Measurements from ENCODE around the gene CPSF6.
"Not testable (repeated sequence)": the region's sequence is repeated elsewhere in the genome, so short reads cannot be mapped to it uniquely, and the experiment has no call there.

Gene CPSF6

GRCh38 chr12:69258655-69259054 lies 19.3 kb downstream of the CPSF6 start:
- no peak for DNase-seq (ENCODE audit: low read depth)

DNA sequence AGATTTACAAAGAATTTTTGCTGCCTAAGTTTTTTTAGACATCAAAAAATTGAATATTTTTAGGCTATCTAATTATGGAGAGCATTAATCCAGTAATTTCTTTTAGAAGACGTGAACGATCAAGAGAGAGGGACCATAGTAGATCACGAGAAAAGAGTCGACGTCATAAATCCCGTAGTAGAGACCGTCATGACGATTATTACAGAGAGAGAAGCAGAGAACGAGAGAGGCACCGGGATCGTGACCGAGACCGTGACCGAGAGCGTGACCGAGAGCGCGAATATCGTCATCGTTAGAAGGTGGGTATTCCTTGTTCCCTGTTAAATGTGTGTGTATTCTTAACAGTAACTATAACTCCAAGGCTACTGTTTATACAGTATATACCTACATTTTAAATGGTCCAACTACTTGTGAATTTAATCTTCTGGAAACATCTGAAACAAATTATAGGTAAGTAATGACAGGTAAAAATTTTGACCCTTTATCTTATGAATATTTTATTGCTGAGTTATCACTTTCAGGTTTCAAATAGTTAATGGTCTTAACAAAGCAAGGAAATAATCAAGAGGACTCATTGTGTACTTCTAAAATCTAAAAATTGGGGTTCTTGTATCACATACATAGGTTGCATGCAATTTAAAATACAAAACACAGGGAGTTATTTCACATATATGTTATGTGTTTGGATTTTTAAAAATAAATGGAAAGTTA lies 23.1 kb downstream of the CPSF6 start:
- DNase-seq (ENCODE audit: low read depth), result no peak

DNA sequence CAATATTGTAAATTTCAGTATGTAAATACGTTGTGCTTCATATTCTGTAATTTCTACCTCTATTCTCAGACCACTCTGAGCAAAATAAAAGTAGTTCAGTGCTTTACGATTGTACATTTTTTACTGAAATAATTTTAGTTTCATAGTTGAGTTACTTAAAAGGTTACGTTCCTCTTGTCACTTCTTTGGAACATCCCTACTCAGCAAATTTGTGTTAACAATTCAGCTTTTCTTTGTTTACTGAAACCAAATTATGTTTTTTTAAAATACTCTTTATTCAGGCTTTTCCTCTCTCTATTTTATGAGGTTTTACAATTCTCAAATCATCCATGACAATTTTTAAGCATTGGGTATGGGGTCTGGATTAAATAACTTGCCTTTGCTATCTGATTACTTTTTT lies 25.8 kb downstream of the CPSF6 start:
- DNase-seq (ENCODE audit: low read depth), result no peak

GRCh38 chr12:69265633-69266032 lies 26.3 kb downstream of the CPSF6 start:
- not testable (repeated sequence) for DNase-seq (ENCODE audit: low read depth)

DNA sequence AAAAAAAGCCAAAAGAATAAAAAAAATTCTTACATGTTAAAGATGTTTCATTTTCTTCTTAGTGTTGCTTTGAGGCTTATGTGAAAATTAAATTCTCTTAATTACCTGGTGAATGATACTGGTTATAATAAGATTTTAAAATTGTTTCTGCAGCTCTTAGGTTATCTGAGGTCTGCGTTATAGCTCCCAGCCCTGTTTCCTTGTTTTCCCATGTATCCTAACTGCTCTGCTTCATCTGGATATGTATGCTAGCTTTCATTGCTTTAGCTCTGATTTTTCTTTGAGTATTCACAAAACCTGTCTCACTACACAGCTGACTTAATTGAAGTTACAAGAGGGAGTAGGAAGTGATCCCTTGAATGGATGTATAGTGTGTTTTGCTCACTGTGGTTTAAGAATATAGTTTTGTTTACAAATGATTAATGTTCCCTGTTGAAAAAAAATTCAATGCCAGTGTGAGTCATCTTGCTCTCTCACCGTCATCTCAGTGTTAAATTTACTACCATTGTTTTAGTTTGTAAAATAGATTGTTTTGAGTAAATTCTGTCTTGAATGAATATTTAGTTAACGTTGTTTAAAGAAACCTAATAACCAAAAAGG lies 26.8 kb downstream of the CPSF6 start:
- DNase-seq (ENCODE audit: low read depth), result no peak

GRCh38 chr12:69269736-69270135 lies 30.4 kb downstream of the CPSF6 start:
- DNase-seq (ENCODE audit: low read depth), result no peak

- no peak for DNase-seq (ENCODE audit: low read depth)
Observed at GRCh38 chr12:69272511-69272910, 33.1 kb downstream of the CPSF6 start.

DNA sequence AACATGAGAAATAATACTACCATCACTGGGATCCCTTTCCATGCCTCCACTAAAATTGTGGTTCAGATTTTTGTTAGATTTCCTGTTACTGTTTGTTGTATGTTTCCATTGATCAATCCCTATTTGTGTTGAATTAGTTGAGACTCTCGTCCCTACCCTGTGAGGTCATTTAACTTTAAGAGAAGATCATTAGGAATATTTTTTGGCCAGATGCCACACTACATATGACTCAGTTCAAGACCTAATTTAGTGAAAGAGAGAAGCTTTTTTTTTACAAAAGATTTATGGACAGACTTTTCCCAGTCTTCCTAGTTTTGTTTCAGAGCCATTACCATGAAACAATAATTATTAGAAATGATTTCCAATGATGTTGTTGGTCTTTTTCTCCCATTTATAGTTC lies 35.5 kb downstream of the CPSF6 start:
- no peak for DNase-seq (ENCODE audit: low read depth)

DNA sequence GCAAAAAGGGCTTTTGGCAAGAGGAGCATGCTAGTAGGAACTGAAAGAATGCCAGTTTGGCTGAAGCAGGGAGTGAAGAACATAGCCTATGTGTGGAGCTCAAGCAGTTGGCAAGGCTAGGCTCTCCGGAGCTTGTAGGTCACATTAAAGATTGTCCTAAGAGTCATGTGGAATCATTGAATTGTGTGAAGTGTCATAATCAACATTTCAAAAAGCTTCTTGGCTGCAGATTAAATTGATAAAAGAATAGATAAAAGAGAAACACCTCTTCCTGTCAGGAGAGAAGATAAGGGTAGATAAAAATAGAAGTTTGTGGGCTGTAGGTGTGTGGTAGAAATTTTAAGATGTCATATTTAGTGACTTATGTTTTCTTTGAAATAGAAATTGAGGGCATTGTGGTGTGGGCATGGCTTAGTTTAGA lies 36.1 kb downstream of the CPSF6 start:
- no peak for DNase-seq (ENCODE audit: low read depth)

- no peak for DNase-seq (ENCODE audit: low read depth)
Observed at GRCh38 chr12:69278814-69279782, 39.7 kb downstream of the CPSF6 start.

GRCh38 chr12:69284131-69284530 lies 44.8 kb downstream of the CPSF6 start:
- DNase-seq (ENCODE audit: low read depth), result no peak

DNA sequence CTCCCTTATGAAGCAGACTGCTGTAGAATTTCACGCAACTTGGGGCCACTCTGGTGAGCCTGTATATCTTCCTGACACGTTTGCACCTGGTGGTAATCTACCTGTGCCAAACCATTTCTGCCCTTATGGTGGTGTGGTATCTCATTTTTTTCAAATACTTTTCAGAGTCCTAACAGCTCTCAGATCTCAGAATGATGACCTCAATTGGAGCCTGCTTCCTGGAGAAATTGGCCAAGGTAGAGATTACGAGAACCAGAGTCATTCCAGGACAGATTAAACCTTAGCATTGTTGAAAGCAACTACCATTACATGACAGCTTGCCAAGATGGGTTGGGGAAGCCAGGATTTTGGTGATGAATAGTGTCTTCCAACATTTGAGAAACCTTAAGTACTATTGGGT lies 48.2 kb downstream of the CPSF6 start:
- no peak for DNase-seq (ENCODE audit: low read depth)

DNA sequence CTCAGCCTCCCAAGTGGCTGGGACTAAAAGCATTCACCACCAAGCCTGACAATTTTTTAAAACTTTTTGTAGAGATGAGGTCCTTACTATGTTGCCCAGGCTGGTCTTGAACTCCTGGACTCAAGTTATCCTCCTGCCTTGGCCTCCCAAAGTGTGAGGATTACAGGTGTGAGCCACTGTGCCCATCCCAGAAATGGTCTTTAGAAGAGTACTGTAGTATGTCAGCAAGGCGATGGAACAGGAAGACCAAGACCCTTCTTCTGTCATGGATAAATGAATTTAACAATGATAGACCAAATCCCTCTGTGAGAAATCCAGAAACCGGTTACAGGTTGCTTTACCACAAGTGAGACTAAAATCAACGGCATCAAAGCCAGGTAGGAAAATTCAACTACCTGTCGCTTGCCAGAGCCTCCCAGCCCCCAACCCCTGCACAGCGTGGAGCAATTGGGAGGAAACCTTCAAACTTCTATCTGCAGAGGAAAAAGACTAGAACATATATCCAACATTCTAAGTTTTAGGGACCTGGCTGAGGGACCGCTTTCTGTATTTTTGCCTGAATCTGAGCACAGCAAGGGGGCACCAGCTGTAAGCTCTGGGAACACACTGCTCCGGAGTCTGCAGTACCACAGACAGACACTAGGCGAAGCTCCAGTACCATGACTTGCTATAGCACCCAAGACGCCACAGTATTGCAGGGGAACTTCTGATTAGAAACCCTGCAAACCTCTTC lies 51.3 kb downstream of the CPSF6 start:
- DNase-seq (ENCODE audit: low read depth), result peak; percentile 53

DNA sequence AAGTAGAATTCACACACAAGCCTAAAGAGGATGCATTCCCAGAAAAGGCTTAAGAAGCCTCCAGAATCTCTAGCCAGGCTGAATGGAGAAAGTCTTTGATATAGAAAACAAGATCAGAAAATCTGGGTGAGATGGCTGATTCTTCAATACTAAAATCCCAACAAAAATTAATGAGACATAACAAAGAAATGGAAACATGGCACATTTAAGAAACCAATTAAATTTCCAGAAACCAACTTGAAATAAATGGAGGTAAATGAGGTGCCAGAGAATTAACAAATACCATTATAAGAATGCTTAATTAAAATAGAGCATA lies 51.9 kb downstream of the CPSF6 start:
- no peak for DNase-seq (ENCODE audit: low read depth)

- no peak for DNase-seq (ENCODE audit: low read depth)
Observed at GRCh38 chr12:69298133-69298532, 58.8 kb downstream of the CPSF6 start.

- no peak for DNase-seq (ENCODE audit: low read depth)
Observed at GRCh38 chr12:69298947-69299346, 59.6 kb downstream of the CPSF6 start.

DNA sequence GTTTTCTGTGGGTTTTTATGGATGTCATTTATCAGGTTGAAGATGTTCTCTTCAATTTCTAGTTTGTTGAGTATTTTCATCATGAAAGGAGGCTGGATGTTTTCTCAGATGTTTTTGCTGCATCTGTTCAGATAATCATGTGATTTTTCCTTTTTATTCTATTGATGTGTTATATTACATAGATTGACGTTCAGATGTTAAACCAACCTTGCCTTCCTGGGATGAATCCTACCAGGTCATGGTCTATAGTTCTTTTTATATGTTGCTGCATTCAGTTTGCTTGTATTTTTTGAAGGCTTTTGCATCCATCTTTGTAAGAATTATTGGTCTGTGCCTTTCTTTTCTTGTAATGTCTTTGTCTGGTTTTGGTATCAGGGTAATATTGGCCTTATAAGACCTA lies 64.9 kb downstream of the CPSF6 start:
- no peak for DNase-seq (ENCODE audit: low read depth)

DNA sequence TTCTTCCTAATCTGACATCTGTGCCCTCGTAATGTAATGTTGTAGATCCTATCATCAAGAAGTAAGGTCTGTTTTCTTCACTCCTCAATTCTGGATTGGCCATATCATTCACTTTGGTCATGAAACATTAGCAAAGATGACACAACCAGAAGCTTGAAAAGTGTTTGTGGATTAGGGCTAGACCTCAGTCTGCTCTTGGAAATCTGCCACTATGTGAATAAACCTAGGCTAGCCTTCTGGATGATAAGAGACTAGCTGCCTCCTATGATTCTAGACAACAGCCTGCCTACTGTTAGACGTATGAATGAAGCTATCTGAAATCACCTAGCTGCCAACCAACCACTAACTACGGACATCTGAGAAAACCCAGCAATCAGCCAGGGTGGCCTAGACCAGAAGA lies 70.1 kb downstream of the CPSF6 start:
- no peak for DNase-seq (ENCODE audit: low read depth)

DNA sequence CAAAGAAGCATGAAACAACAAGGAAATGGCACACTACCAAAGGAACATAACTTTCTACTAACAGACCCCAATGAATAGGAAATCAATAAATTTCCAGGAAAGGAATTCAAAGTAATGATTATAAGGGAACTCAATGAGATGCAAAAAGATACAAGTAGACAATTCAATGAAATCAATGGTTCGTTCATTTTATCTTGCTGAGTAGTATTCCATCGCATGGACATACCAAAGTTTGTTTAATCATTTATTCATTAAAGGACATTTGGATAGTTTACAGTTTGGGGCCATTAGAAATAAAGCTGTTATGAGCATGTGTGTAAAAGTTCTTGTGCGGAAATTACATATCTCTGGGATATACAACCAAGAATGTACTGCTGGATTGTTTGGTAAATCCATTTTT lies 73.8 kb downstream of the CPSF6 start:
- DNase-seq (ENCODE audit: low read depth), result no peak

DNA sequence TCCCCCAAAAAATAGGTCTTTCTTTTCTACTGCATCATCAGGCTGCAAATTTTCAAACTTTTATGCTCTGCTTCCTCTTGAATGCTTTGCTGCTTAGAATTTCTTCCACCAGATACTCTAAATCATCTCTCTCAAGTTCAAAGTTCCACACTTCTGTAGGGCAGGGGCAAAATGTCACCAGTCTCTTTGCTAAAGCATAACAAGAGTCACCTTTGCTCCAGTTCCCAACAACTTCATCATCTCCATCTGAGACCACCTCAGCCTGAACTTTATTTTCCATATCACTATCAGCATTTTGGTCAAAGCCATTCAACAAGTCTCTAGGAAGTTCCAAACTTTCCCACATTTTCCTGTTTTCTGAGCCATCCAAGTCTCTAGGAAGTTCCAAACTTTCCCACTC lies 77.4 kb downstream of the CPSF6 start:
- DNase-seq (ENCODE audit: low read depth), result not testable (repeated sequence)

DNA sequence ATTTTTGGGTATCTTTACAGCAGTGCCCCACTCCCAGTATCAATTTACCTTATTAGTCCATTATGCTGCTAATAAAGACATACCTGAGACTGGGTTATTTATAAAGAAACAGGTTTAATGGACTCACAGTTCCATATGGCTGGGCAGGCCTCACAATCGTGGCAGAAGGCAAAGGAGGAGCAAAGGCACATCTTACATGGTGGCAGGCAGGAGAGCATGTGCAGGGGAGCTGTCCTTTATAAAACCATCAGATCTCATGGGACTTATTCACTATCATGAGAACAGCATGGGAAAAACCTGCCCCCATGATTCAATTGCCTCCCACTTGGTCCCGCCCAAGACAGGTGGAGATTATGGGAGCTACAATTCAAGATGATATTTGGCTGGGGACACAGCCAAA lies 77.9 kb downstream of the CPSF6 start:
- not testable (repeated sequence) for DNase-seq (ENCODE audit: low read depth)

GRCh38 chr12:69318225-69318624 lies 78.9 kb downstream of the CPSF6 start:
- DNase-seq (ENCODE audit: low read depth), result no peak
